ENCODE results near the gene ZNF208.
"Not testable (repeated sequence)": the region's sequence is repeated elsewhere in the genome, so short reads cannot be mapped to it uniquely, and the experiment has no call there.

The ZNF208 gene

DNA sequence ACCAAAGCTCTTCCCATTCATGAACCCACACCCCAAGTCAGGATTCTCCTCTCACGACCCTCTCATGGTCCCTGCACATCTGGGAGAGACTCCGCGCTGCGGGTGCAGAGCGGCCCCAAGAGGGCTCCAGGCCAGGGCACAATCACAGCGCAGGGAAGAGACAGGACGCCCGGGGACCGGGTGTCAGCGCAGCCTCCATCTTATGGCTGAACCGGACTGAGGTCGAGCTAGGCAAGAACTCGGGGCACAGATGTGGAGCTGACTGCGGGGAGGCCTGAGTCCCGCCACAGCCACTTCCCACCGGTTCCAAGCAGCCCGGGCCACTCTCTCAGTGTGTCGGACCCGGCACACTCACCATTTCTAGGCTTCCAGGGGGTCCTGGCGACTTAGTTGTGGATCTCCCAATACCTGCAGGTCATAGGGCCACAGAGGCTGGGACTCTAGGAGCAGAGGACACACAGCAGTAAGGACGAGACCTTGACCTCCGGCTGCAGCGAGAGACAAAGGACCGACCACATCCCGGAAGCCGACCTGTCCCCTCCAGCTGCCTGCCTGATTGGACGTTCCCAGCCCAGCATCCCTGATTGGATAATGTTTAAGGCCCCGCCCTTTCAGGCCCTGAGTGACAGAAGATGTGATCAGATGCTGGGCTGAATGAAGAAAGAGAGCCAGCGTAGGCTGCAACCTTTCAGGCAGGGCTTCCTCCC is at the start of gene ZNF208:
ZNF208 (minus strand) TSS at position 507 of the 707 bp plus-strand sequence; CDS start at position 358, 149 bp downstream.
- not testable (repeated sequence) for DNase-seq (ENCODE audit: low read depth)

DNA sequence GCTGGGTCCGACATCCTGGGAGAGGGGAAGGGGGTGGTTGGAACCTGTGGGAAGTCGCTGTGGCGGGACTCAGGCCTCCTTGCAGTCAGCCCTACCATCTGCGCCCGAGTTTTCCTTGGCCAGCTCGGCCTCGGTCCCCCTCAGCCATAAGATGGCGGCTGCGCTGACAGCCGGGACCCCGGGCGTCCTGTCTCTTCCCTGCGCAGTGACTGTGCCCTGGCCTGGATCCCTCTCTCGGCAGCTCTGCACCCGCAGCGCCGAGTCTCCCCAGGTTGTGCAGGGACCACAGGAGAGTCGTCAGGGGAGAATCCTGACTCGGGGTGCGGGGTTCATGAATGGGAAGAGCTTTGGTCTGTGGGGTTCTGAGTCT is 41.9 kb upstream of the ZNF208 start:
- no peak for DNase-seq (ENCODE audit: low read depth)

DNA sequence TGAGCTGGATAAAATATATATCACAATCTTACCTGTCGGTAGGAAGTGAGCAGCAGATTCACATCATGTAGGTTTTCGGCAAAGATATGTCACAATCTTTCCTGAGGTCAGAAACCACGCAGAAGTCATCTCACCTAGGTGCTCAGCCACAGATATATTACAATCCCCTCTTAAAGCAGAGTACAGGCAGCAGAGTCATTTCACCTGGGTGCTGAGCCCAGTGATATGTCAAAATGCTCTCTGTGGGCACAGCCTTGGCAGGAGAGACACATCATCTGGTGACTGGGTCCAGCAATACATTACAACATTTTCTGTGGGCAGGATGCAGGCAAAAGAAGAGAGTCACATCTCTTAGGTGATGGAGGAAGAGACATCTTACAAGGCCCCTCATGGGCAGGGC is 30.4 kb upstream of the ZNF208 start:
- not testable (repeated sequence) for DNase-seq (ENCODE audit: low read depth)

DNA sequence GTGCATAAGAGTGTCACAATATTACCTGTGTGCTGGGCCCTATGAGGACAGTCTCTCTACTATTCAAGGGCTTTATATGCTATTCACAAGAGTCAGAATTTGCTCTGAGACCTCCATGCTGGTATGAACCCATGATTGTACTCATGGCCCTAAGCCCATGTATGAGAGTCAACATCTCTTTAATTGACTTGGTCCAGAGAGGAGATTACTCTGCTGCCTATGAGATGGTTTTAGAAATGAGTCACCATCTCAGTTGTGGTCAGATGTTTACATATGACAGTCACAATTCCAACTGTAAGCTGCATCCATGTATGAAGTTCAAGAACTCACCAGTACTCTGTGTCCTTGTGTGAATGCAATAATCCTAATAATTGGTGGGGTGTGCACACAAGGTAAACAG is 19.9 kb upstream of the ZNF208 start:
- no peak for DNase-seq (ENCODE audit: low read depth)

DNA sequence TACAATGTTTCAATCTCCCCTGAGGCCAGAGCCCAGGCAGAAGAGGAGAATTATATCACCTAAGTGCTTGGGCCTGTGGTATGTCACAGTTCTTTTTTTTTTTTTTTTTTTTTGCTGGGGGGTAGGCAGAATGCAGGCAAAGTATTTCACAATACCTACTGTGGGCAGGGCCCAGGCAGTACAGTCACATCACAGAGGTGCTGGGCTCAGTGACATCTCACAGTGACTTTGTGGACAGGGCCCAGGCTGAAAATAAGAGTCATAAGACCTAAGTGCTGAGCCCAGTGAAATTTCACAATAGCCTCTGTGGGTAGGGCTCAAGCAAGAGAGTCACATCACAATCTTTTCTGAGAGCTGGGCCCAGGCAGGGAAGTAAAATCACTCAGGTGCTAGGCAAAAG is 15.9 kb upstream of the ZNF208 start:
- DNase-seq (ENCODE audit: low read depth): no peak

DNA sequence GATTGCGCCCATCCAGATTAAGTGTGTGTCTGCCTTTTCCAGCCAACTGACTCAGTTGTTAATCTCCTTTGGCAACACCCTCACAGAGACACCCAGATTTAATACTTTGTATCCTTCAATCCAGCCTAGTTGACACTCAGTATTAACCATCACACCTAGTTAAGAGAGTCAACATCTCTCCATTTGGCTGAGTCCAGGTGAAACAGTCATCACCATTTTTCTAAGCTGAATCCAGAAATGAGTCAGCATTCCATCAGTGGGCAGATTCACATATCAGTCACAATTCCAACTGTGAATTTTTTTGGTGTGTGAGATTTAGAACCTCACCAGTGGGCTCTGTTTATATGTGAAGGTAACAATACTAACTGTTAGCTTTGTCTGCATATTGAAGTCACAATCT is 14.8 kb upstream of the ZNF208 start:
- DNase-seq (ENCODE audit: low read depth): not testable (repeated sequence)

DNA sequence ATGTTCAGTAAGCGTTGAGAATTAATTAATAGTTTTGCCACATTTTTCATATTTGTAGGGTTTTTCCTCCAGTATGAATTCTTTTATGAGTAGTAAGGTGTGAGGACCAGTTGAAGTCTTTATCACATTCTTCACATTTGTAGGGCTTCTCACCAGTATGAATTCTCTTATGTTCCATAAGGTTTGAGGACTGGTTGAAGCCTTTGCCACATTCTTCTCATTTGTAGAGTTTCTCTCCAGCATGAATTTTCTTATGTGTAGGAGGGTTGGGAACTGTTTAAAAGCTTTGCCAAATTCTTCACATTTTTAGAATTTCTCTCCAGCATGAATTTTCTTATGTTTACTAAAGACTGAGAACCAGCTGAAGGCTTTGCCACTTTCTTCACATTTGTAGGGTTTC is 40.3 kb downstream of the ZNF208 start:
- DNase-seq (ENCODE audit: low read depth): no peak

DNA sequence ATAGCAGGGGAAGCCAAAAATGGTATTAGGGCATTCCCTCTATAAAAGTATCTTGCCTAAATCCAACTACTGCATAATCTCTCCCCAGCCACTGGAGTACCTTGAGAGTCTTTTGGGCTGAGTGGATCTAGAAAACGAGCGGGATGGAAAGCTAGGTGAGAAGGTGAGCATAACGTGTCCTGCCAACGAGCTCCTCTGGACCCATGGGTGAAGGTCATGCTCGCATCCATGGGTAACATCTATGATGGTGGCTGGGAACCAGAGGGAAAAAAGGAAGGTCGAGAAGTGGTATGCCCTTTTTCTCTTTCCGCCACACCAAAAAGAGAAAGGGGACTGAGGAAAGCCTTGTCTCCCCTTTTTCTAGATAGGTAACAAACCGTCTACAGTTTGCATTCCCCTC is 63.0 kb downstream of the ZNF208 start:
- no peak for DNase-seq (ENCODE audit: low read depth)

DNA sequence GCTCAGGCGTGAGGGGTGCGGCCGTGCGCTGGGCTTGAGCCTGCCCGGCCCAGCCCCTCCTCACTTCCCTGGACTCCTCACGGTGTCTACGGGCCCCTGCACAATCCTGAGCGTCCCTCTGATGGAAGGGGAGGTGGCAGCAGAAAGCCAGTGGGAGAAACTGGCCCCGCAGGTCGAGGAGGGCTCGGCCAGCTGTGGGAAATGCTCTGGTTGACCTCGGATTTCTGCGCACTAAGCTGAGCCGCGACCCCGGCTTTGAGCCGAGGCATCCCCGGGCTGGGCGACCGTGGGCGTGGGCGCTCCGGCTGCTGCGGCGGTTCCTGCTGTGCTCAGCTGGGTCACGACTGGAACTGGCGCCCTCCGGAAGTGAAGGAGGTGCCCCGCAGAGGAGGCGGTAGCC is 70.1 kb downstream of the ZNF208 start:
- no peak for DNase-seq (ENCODE audit: low read depth)

DNA sequence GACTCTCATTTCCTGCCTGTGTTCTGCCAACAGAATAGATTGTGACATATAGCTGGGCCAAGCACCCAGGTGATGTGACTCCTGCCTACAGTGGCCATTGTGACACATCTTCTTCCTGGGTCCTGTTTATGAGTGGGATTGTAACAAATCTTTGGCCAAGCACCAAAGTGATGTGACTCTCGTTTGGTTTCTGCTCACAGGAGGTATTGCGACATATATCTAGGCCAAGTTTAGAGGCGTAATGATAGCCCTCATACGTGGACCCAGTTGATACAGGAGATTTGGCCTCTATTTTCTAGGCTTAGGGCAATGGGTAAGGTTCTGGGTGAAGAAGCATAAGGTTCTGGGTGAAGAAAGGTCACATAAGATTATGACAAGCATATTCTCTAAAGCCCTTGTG is 76.2 kb downstream of the ZNF208 start:
- DNase-seq (ENCODE audit: low read depth): no peak

DNA sequence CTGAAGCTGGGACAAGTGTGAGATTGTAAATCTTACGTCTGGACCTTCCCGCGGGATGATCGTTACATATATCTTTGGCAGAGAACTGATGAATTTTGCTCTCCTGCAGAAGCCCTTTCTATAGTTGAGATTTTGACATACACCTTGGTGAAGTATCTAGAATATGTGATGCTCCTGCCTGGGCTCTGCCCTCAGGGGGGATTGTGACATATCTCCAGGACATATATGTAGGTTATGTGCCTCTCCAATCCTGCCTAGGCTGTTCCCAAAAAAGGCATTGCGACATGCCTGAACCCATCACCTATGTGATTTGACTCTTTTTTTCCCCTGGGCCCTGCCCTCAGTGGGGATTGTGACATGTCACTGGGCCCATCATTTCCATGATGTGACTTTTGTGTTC is 76.6 kb downstream of the ZNF208 start:
- no peak for DNase-seq (ENCODE audit: low read depth)

DNA sequence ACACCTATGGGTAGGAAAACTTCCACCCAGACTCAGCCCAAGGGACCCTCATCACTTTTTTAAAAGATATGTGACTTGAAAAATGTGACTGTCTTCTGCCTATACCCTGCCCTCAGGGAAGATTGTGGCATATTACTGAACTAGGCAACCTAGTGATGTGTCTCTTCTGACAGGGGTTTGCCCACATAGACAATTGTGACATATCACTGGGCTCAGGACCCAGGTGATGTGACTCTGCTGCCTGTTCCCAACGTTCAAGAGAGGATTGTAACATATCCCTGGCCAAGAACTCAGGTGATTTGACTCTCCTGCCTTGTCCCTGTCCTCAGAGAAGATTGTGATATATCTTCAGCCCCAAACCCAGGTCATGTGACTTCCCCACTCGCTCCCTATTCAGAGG is 88.5 kb downstream of the ZNF208 start:
- DNase-seq (ENCODE audit: low read depth): no peak

DNA sequence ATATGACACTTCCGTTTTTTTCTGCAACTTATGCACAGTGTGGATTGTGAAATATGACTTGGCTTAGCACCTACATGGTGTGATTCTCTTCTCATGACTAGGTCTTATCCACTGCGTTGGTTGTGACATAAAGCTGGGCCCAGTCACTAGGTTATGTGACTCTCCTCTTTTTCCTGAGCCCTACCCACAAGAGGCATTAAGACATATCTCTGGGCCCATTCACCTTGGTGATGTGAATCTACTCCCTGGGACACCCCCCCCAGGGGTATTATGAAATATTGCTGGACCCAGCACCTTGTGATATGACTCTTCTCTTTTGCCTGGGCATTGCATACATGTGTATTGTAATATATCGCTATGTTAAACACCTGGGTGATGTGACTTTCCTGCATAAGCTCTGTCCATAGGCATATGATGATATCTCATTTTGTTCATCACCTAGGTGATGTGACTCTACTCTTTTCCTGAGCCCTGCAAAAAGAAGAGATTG is 89.0 kb downstream of the ZNF208 start:
- DNase-seq (ENCODE audit: low read depth): no peak

DNA sequence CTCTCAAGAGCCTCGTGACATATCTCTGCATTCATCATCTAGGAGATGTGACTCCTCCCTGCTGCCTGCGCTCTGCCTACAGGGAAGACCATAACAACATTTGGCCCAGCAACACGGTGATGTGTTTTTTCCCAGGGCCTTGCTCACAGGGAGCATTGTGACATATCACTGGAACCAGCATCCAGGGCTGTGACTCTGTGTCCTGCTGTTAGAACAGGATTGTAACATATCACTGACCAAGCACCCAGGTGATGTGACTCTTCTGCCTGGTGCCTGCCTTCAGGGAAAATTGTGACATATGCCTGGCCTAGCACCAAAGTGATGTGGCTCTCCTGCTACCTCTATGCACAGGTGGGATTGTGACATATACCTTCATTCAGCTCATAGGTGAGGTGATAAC is 95.3 kb downstream of the ZNF208 start:
- DNase-seq (ENCODE audit: low read depth): no peak

DNA sequence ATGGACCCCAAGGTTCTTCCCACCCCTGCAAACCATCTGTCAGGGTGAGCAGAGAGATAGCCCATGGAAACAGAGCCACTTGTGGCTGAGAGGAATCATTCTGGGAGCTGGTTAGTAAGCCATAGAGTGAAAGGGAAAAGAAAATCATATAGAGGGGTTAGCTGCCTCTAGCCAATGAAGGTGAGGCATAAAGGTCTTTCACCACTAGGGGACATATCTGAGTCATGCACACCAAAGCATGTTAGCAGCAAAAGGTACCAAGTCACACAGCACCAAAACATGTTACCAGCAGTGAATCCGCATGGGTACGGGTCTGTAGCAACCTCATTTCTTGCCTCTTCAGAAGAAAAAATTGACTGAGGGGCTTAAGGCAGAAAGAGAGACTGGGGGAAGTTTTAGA is 98.1 kb downstream of the ZNF208 start:
- DNase-seq (ENCODE audit: low read depth): no peak

DNA sequence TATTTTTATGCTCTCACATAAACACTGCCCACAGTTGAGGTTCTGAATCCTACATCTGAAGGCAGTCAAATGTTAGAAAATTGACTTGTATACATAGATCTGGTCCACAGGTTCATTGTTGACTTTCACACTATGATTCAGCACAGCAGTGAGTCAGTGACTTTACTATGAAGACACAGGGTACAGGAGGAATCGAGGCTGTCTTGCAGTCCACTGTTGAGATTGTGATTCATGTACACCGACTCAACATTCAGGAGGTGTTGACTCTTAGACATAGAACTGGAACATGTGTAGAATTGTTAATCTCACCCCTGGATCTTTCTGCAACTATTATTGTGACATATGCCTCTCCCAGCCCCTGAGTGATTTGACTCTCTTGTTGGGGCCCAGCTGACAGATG is 100.4 kb downstream of the ZNF208 start:
- no peak for DNase-seq (ENCODE audit: low read depth)

DNA sequence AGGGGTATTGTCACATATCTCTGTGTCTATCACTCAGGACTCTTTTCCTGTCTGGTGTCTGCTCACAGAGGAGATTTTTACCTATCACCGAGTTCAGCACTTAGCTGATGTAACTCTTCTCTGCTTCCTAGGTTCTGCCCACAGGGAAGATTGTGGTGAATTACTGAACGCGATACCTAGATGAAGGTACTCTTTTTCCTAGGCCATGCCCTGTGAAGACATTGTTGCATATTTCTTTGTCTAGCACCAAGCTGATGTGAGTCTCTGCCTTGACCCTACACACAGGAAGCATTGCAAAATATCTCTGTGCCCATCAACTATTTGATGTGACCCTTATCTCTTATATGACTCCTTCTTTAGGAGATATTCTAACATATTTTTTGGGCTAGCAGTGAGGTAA is 102.7 kb downstream of the ZNF208 start:
- no peak for DNase-seq (ENCODE audit: low read depth)

DNA sequence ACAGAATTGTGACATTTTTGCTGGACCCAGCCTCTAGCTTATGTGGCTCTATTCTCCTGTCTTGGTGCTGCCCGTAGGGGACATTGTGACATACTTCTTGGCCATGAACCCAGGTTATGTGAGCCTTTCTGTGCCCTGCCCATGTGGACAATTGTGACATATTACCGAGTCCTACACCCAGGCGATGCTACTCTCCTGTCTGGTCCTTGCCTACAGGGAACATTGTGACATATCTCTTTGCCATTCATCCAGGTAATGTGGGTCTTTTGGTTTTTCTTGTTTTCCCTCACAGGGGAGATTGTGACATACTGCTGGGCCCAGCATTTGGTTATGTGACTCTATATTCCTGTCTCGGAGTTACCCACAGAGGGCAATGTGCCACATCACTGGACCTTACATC is 103.2 kb downstream of the ZNF208 start:
- no peak for DNase-seq (ENCODE audit: low read depth)

DNA sequence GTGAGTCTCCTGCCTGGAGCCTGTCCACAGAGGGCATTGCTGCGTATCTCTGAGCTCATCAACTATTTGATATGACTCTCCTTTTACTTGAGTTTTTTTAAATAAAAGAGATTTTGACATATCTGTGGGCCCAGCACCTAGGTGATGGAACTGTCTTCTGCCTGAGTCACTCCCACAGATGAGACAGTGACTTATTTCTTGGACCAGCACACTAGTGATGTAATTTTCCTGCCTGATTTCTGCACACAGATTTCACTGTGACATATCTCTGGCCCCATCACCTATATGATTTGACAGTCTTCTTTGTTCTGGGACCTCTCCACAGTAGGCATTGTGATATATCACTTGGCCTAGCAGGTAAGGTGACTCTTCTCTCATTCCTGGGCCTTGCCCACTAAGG is 108.2 kb downstream of the ZNF208 start:
- no peak for DNase-seq (ENCODE audit: low read depth)

DNA sequence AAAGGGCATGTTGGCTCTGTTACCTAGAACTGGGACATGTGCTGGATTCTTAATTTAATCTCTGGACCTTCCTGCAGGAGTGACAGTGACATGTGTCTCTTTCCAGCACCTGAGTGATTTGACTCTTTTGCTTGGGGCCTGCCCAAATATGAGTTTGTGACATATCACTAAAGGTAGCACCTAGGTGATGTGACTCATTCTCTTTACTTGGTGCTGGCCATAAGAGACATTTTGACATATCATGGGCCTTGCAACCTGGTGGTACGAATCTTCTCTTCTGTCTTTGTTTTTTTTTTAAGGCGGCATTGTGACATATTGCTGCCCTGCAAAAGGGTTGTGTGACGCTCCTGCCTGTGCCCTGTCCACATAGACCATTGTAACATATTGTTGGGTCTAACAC is 108.9 kb downstream of the ZNF208 start:
- no peak for DNase-seq (ENCODE audit: low read depth)

DNA sequence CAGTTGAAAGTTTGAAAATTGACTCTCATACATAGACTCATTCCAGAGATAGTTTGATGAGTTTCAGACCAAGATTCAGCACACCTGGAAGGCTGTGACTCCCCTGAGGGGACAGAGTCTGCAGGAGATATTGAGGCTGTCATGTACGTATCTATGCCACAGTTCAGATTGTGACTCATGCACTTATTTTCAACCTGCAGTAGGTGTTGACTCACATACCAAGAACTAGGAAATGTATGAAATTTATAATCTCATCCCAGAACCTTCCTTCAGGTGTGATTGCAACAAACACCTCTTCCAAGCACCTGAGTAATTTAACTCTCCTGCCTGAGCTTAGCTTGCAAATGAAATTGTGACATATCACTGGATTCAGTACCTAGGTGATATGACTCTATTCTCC is 110.3 kb downstream of the ZNF208 start:
- DNase-seq (ENCODE audit: low read depth): no peak

DNA sequence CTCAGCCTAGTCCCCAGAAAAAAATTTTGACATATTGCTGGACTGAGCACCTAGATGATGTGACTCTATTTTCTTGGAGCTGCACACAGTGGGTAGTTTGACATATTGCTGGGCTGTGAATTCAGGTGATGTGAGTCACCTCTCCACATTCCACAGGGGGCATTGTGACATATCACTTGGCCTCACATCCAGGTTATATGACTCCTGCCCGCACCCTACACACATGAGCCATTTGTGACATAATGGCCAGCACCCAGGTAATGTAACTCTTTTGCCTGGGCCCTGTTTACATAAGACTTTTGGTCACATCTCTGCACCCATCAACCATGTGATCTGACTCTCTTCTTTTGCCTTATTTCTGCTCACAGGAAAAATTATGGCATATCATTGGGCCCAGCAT is 119.7 kb downstream of the ZNF208 start:
- no peak for DNase-seq (ENCODE audit: low read depth)

DNA sequence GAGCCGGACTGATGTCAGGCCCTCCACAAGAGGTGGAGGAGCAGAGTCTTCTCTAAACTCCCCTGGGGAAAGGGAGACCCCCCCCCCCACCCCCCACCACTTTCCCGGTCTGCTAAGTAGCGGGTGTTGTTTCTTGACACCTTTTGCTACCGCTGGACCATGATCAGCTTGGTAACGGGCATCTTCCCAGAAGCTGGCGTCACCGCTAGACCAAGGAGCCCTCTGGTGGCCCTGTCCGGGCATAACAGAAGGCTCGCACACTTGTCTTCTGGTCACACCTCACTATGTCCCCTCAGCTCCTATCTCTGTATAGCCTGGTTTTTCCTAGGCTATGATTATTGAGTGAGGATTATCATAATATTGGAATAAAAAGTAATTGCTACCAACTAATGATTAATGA is 120.7 kb downstream of the ZNF208 start:
- DNase-seq (ENCODE audit: low read depth): not testable (repeated sequence)

DNA sequence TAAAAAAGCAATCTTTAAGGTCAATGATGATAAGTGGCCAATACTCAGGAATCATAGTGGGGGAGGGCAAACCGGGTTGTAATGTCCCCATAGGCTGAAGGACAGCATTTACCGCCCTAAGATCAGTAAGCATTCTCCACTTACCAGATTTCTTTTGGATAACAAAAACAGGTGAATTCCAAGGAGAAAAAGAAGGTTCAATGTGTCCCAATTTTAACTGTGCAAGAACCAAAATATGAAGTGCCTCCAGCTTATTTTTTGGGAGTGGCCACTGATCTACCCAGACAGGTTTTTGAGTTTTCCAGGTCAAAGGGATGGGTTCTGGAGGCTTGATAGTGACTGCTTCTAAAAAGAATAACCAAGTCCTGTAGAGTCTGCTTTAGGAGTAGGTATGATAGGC is 125.2 kb downstream of the ZNF208 start:
- not testable (repeated sequence) for DNase-seq (ENCODE audit: low read depth)

All from GM04503 (cell line).